ENCODE measurements around the gene SPIRE1.
"Not testable (repeated sequence)": the region's sequence is repeated elsewhere in the genome, so short reads cannot be mapped to it uniquely, and the experiment has no call there.

Gene SPIRE1

GRCh38 chr18:12564378-12564777, 93.5 kb downstream of the SPIRE1 start:
- no peak for TF ChIP-seq CTCF (IDR thresholded peaks at IDR 0.05; ENCODE audit: low read depth, low read length, missing control alignments)
- H3K4me3 ChIP-seq (ENCODE audit: low read depth, low read length): no peak overlapping the region
- DNase-seq (ENCODE audit: low read depth): no peak
- in situ Hi-C loops (cut with HindIII; ENCODE audit: low sequenced_read_pairs): no loop called here

GRCh38 chr18:12560600-12560999, 97.3 kb downstream of the SPIRE1 start:
- in situ Hi-C loops (cut with HindIII; ENCODE audit: low sequenced_read_pairs); DNase-seq (ENCODE audit: low read depth); H3K4me3 ChIP-seq (ENCODE audit: low read depth, low read length): not testable (repeated sequence)

- no peak for DNase-seq (ENCODE audit: low read depth)
- H3K4me3 ChIP-seq (ENCODE audit: low read depth, low read length): no peak overlapping the region
- in situ Hi-C loops (cut with HindIII; ENCODE audit: low sequenced_read_pairs): no loop called here
- TF ChIP-seq CTCF (IDR thresholded peaks at IDR 0.05; ENCODE audit: low read depth, low read length, missing control alignments): no peak
Measured at GRCh38 chr18:12559319-12559718, 98.6 kb downstream of the SPIRE1 start.

GRCh38 chr18:12556946-12557806, 100.7 kb downstream of the SPIRE1 start:
- H3K4me3 ChIP-seq (ENCODE audit: low read depth, low read length): no peak overlapping the region
- in situ Hi-C loops (cut with HindIII; ENCODE audit: low sequenced_read_pairs): no loop called here
- TF ChIP-seq CTCF (IDR thresholded peaks at IDR 0.05; ENCODE audit: low read depth, low read length, missing control alignments): no peak
- DNase-seq (ENCODE audit: low read depth): no peak

- in situ Hi-C loops (cut with HindIII; ENCODE audit: low sequenced_read_pairs): no loop called here
- DNase-seq (ENCODE audit: low read depth): no peak
- no peak for TF ChIP-seq CTCF (IDR thresholded peaks at IDR 0.05; ENCODE audit: low read depth, low read length, missing control alignments)
- no peak overlapping the region for H3K4me3 ChIP-seq (ENCODE audit: low read depth, low read length)
Measured at GRCh38 chr18:12554796-12555388, 103.0 kb downstream of the SPIRE1 start.

GRCh38 chr18:12552879-12553242, 105.0 kb downstream of the SPIRE1 start:
- TF ChIP-seq CTCF (IDR thresholded peaks at IDR 0.05; ENCODE audit: low read depth, low read length, missing control alignments): no peak
- no peak for DNase-seq (ENCODE audit: low read depth)
- H3K4me3 ChIP-seq (ENCODE audit: low read depth, low read length): no peak overlapping the region
- in situ Hi-C loops (cut with HindIII; ENCODE audit: low sequenced_read_pairs): no loop called here
